Lower lobe of right lung (tissue), 2 donors: ENCODE results near the gene FANCG. TPM values are rescaled to one million over a fixed set of nuclear protein-coding genes. Genes with fewer than 3 reads are reported as not detected.

Source experiments
- ATAC-seq, 2 donors: fragments of 200-7000 bp; cut with Tn5 transposase; one replicate each; pipeline ENCODE4 v1.9.1; 2020 to 2022; ENCODE audit warnings: mild to moderate bottlenecking in 2 of 2, moderate library complexity in 2 of 2
- DNase-seq: peaks from one replicate; pipeline ENCODE4 v3.0.0-alpha.2; 2020
- H3K27ac ChIP-seq: fragments of 200-600 bp; one replicate; pipeline ENCODE4 v1.8.0; 2022
- H3K27me3 ChIP-seq: fragments of 200-600 bp; one replicate; pipeline ENCODE4 v1.8.0; 2022; ENCODE audit warnings: low read depth
- H3K36me3 ChIP-seq: fragments of 200-600 bp; one replicate; pipeline ENCODE4 v1.8.0; 2022; ENCODE audit warnings: mild to moderate bottlenecking
- H3K4me1 ChIP-seq: fragments of 200-600 bp; one replicate; pipeline ENCODE4 v1.8.0; 2022
- H3K4me3 ChIP-seq: fragments of 200-600 bp; one replicate; pipeline ENCODE4 v1.8.0; 2022; ENCODE audit warnings: mild to moderate bottlenecking
- H3K9me3 ChIP-seq: fragments of 200-600 bp; one replicate; pipeline ENCODE4 v1.8.0; 2022
- intact Hi-C: fragments of 100-400 bp; cut with DNase I; formaldehyde crosslinking; loops from one replicate; pipeline ENCODE4 v1.11.0; 2022
- total RNA-seq: library from RNA; stranded (reverse); fragmentation: NEBNext Ultra II Directional; extraction: Animal tissue kit (Norgen Biotek cat#: 25700); gene quantifications from one replicate; pipeline ENCODE4 v1.2.1, GENCODE V29; 2021
- TF ChIP-seq, protein P1 (sequence below): fragments of 200-600 bp; IDR thresholded peaks from one replicate; pipeline ENCODE4 v1.8.0; 2022; ENCODE audit warnings: antibody characterized with exemption, mild to moderate bottlenecking
- donor health status: DM: no; HTN: yes; CAD: no; lungs with severe emphysema.

The FANCG gene
- total RNA-seq, 1 donor from 2014 or later = 13.9 TPM

DNA sequence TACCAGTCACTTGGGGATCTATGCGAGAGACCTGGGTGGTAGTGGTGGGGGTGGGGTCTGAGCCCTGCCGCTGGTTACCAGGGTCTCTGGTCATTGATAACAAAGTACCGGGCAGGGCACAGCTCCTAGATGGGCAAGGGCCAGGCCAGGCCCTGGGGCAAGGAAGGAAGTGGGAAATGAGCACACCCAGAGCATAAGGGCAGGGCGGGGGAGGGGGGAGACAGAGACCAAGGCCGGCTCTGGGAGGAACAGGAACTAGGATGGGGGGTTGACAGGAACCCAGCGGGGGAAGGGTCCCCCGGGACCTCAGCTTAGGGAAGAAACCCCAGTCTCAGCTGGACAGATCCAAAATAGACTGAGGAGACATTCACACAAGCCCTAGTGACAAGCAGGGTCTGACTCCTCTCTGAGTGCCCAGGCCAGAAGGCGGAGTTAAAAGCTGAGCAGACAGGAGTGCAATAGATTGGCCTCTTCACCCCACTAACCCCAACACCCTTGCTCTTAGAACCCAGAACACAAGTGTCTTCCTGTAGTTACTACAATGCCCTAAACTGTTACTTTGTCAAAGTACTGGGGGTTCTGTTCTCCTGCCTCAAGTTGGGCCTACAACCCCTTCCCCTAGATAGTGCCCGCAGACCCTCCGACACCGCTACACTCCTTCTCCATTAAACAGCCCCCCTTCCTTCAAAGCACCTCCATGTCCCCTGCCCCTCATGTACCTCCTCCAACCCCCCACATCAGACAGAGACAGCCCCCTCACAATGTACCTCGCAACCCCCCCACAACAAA, 35.3 kb upstream of the FANCG start:
- H3K9me3 ChIP-seq = no peaks in the 10 kb centered on the region
- DNase-seq (peak; percentile 86), ATAC-seq (peak in 1 of 2 donors; percentile 25)
- peak overlapping the region; percentile 86 for H3K27ac ChIP-seq
- H3K4me3 ChIP-seq = peak overlapping the region; percentile 57
- intact Hi-C loops = no loop called here
- TF ChIP-seq, protein P1, sequence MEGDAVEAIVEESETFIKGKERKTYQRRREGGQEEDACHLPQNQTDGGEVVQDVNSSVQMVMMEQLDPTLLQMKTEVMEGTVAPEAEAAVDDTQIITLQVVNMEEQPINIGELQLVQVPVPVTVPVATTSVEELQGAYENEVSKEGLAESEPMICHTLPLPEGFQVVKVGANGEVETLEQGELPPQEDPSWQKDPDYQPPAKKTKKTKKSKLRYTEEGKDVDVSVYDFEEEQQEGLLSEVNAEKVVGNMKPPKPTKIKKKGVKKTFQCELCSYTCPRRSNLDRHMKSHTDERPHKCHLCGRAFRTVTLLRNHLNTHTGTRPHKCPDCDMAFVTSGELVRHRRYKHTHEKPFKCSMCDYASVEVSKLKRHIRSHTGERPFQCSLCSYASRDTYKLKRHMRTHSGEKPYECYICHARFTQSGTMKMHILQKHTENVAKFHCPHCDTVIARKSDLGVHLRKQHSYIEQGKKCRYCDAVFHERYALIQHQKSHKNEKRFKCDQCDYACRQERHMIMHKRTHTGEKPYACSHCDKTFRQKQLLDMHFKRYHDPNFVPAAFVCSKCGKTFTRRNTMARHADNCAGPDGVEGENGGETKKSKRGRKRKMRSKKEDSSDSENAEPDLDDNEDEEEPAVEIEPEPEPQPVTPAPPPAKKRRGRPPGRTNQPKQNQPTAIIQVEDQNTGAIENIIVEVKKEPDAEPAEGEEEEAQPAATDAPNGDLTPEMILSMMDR = no peak
- no peaks in the 10 kb centered on the region for H3K36me3 ChIP-seq
- H3K4me1 ChIP-seq = peaks cover 55% of the 10 kb centered on the region
- H3K27me3 ChIP-seq = no peaks in the 10 kb centered on the region

GRCh38 chr9:35114113-35114839, 34.5 kb upstream of the FANCG start:
- H3K4me3 ChIP-seq = peak overlapping the region; percentile 57
- DNase-seq (peak; percentile 89), ATAC-seq (peak; percentile 2 to 34)
- no peaks in the 10 kb centered on the region for H3K9me3 ChIP-seq
- no peaks in the 10 kb centered on the region for H3K27me3 ChIP-seq
- TF ChIP-seq, protein P1 = no peak
- peak overlapping the region; percentile 86 for H3K27ac ChIP-seq
- H3K4me1 ChIP-seq = peaks cover 63% of the 10 kb centered on the region
- intact Hi-C loops = no loop called here
- H3K36me3 ChIP-seq = no peaks in the 10 kb centered on the region

GRCh38 chr9:35112257-35113020, 32.7 kb upstream of the FANCG start:
- DNase-seq (no peak), ATAC-seq (no peak)
- H3K36me3 ChIP-seq = peaks cover 13% of the 10 kb centered on the region
- intact Hi-C loops = no loop called here
- H3K27me3 ChIP-seq = no peaks in the 10 kb centered on the region
- H3K9me3 ChIP-seq = no peaks in the 10 kb centered on the region
- peak overlapping the region; percentile 80 for H3K4me3 ChIP-seq
- TF ChIP-seq, protein P1 = no peak
- H3K27ac ChIP-seq = peak overlapping the region; percentile 81
- H3K4me1 ChIP-seq = peaks cover 68% of the 10 kb centered on the region

GRCh38 chr9:35111001-35111933, 31.5 kb upstream of the FANCG start:
- intact Hi-C loops = no loop called here
- peaks cover 59% of the 10 kb centered on the region for H3K4me1 ChIP-seq
- TF ChIP-seq, protein P1 = no peak
- ATAC-seq = peak; percentile 84 to 88
- DNase-seq = peak; percentile 99
- H3K27ac ChIP-seq = peak overlapping the region; percentile 88
- H3K36me3 ChIP-seq = peaks cover 25% of the 10 kb centered on the region
- peak overlapping the region; percentile 80 for H3K4me3 ChIP-seq
- no peaks in the 10 kb centered on the region for H3K9me3 ChIP-seq
- H3K27me3 ChIP-seq = no peaks in the 10 kb centered on the region
